ENCODE measurements around the gene ZNF841.
"Not testable (repeated sequence)": the region's sequence is repeated elsewhere in the genome, so short reads cannot be mapped to it uniquely, and the experiment has no call there.

Gene ZNF841

DNA sequence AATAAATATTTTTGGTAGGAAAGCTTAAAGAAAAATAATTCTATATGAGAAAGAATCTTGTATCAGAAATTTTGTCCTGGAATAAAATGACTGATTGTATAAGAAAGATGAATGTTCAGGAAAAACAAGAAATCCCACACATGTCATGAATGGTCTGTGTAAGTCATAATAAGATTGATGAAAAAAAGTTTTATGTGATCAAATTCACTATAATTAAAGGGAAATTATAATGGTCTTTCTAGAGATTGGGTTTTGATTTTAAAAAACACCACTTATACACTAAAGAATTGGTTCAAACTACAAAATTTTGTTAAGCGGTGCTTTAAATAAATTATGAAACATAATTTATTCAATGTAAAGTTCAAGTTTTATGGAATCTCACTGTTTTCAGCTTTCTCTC, 7.2 kb upstream of the ZNF841 start:
- H3K27me3 ChIP-seq (ENCODE audit: insufficient read depth, low read length) = no peaks in the 10 kb centered on the region
- no peaks in the 10 kb centered on the region for H3K4me1 ChIP-seq (ENCODE audit: insufficient read depth, low read length)
- H3K9me3 ChIP-seq (ENCODE audit: low read length) = peaks cover 7% of the 10 kb centered on the region
- H3K4me3 ChIP-seq (ENCODE audit: low read length) = no peak overlapping the region
- H3K36me3 ChIP-seq (ENCODE audit: insufficient read depth, low read length) = no peaks in the 10 kb centered on the region
- no peak overlapping the region for H2AFZ ChIP-seq (ENCODE audit: low read depth, low read length)

- peaks cover 5% of the 10 kb centered on the region for H3K9me3 ChIP-seq (ENCODE audit: low read length)
- no peaks in the 10 kb centered on the region for H3K27me3 ChIP-seq (ENCODE audit: insufficient read depth, low read length)
- no peak overlapping the region for H3K4me3 ChIP-seq (ENCODE audit: low read length)
- H2AFZ ChIP-seq (ENCODE audit: low read depth, low read length) = no peak overlapping the region
- no peaks in the 10 kb centered on the region for H3K4me1 ChIP-seq (ENCODE audit: insufficient read depth, low read length)
- H3K36me3 ChIP-seq (ENCODE audit: insufficient read depth, low read length) = no peaks in the 10 kb centered on the region
These were observed 6.4 kb upstream of the ZNF841 start for GRCh38 chr19:52101866-52102562.

GRCh38 chr19:52099497-52100138, 4.1 kb upstream of the ZNF841 start:
- H2AFZ ChIP-seq (ENCODE audit: low read depth, low read length) = no peak overlapping the region
- H3K4me3 ChIP-seq (ENCODE audit: low read length) = no peak overlapping the region
- H3K9me3 ChIP-seq (ENCODE audit: low read length) = peaks cover 7% of the 10 kb centered on the region
- no peaks in the 10 kb centered on the region for H3K4me1 ChIP-seq (ENCODE audit: insufficient read depth, low read length)
- H3K36me3 ChIP-seq (ENCODE audit: insufficient read depth, low read length) = no peaks in the 10 kb centered on the region
- no peaks in the 10 kb centered on the region for H3K27me3 ChIP-seq (ENCODE audit: insufficient read depth, low read length)

DNA sequence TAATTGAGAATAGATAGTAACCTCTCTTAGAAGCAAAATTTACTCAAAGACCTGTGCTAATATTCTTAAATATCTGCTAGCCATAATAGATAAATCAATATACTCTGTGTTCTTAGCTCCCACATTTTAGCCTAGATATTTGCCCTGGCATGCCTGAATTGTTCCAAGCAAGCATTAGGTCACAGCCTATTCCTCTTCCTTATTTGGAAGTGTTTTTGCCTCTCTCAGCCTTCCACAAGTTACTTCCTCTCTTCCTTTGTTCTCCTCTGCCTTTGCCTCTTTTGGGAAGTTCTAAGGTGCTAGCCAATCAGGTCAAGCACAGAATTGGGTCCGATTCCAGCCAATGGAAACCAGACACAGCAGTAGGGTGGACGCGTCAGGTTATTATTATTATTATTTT, 851 bp upstream of the ZNF841 start:
- not testable (repeated sequence) for H3K27me3 ChIP-seq (ENCODE audit: insufficient read depth, low read length)
- Histone ChIP-seq H3K9me3 (ENCODE audit: low read length) (peaks cover 18% of the 10 kb centered on the region), H3K4me1 (ENCODE audit: insufficient read depth, low read length) (peaks cover 11% of the 10 kb centered on the region), H3K36me3 (ENCODE audit: insufficient read depth, low read length) (peaks cover 18% of the 10 kb centered on the region), H2AFZ (ENCODE audit: low read depth, low read length) (peak overlapping the region; percentile 97), H3K4me3 (ENCODE audit: low read length) (peak overlapping the region; percentile 98)

DNA sequence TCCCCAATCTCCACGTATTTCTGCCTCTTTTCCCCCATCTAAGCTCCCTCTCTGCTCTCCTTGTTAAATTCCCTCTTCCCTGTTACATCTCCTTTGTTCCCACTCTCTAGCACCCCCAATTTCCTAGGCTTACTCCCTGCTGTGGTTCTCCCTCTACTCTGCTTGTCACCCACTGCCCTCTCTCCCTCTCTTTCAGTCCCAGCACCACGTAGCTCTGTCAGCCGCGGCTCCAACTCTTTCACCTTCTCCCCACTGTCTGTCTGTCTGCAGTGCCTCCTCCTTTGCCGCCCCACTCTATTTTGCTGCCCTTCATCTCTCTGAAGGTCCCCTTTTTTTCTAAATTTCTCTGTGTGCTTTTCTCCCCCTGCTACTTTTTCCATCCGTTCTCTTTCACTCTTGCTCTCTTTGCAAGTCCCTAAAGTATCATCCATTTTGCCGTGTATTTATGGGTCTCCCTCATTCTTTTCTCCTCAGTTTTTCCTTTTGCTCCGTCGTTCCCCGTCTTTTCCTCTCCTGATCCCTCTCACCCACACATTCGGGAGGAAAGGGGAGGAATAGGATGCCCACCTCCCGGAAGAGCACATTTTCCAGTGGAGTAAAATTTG, 937 bp downstream of the ZNF841 start:
- Histone ChIP-seq H3K36me3 (ENCODE audit: insufficient read depth, low read length) (peaks cover 29% of the 10 kb centered on the region), H3K4me3 (ENCODE audit: low read length) (peak overlapping the region; percentile 98), H3K4me1 (ENCODE audit: insufficient read depth, low read length) (peaks cover 11% of the 10 kb centered on the region), H3K27me3 (ENCODE audit: insufficient read depth, low read length) (no peaks in the 10 kb centered on the region), H3K9me3 (ENCODE audit: low read length) (peaks cover 28% of the 10 kb centered on the region), H2AFZ (ENCODE audit: low read depth, low read length) (peak overlapping the region; percentile 97)

DNA sequence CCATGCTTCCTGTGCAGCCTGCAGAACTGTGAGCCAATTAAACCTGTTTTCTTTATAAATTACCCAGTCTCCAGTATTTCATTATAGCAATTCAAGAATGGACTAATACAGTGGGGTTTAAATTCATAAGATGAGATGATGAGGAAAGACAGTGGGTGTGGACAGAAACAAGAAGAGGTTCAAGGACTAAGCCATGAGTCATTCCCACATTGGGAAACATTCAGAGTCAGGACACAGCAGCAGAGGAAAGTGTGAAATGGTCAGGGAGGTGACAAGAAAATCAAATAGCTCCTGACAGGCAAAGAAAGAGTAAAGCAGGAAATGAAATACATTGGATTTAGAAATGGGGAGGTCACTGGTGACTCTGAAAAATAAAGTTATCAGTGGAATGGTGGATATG, 9.1 kb downstream of the ZNF841 start:
- H3K4me1 ChIP-seq (ENCODE audit: insufficient read depth, low read length) = no peaks in the 10 kb centered on the region
- no peak overlapping the region for H3K4me3 ChIP-seq (ENCODE audit: low read length)
- peaks cover 66% of the 10 kb centered on the region for H3K9me3 ChIP-seq (ENCODE audit: low read length)
- no peak overlapping the region for H2AFZ ChIP-seq (ENCODE audit: low read depth, low read length)
- no peaks in the 10 kb centered on the region for H3K27me3 ChIP-seq (ENCODE audit: insufficient read depth, low read length)
- peaks cover 80% of the 10 kb centered on the region for H3K36me3 ChIP-seq (ENCODE audit: insufficient read depth, low read length)

DNA sequence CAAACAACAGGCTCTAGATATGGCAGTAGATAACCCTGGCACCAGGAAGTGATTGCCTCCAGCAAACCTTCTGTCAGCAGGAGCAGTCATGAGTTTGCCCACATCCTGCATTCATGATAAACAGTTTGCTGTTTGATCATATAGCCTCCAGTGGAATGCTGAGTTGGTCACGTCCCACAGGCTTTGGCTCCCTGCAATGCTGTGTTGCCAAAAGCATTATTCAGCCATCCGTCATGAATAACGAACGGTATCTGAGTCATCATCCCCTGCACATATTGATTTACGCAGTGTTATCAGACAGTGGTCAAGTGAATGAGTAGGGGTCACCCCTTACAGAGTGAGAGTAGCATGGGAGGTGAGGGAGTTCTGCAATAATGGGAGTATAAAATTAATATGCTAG, 25.1 kb downstream of the ZNF841 start:
- Histone ChIP-seq H3K36me3 (ENCODE audit: insufficient read depth, low read length) (peaks cover 77% of the 10 kb centered on the region), H2AFZ (ENCODE audit: low read depth, low read length) (no peak overlapping the region), H3K9me3 (ENCODE audit: low read length) (peaks cover 76% of the 10 kb centered on the region), H3K27me3 (ENCODE audit: insufficient read depth, low read length) (no peaks in the 10 kb centered on the region), H3K4me3 (ENCODE audit: low read length) (no peak overlapping the region), H3K4me1 (ENCODE audit: insufficient read depth, low read length) (no peaks in the 10 kb centered on the region)

DNA sequence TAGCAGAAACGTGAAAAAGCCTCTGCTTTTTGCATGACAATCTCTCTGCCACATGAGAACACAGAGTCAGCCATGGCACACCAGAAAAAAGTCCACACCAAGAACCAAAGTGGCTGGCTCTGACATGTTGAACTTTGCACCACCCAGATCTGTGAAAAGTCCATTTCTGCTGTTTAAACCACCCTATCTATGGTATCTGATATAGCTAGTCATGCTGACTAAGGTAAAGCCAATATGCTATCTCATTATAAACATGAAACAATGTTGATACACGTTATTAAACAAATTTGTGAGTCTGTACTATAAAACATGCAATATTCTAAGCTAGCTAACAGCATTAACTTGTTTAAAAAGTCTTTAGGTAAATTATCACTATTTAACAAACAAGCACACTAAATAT, 25.9 kb downstream of the ZNF841 start:
- no peaks in the 10 kb centered on the region for H3K27me3 ChIP-seq (ENCODE audit: insufficient read depth, low read length)
- no peak overlapping the region for H2AFZ ChIP-seq (ENCODE audit: low read depth, low read length)
- peaks cover 76% of the 10 kb centered on the region for H3K9me3 ChIP-seq (ENCODE audit: low read length)
- no peak overlapping the region for H3K4me3 ChIP-seq (ENCODE audit: low read length)
- H3K36me3 ChIP-seq (ENCODE audit: insufficient read depth, low read length) = peaks cover 77% of the 10 kb centered on the region
- no peaks in the 10 kb centered on the region for H3K4me1 ChIP-seq (ENCODE audit: insufficient read depth, low read length)

DNA sequence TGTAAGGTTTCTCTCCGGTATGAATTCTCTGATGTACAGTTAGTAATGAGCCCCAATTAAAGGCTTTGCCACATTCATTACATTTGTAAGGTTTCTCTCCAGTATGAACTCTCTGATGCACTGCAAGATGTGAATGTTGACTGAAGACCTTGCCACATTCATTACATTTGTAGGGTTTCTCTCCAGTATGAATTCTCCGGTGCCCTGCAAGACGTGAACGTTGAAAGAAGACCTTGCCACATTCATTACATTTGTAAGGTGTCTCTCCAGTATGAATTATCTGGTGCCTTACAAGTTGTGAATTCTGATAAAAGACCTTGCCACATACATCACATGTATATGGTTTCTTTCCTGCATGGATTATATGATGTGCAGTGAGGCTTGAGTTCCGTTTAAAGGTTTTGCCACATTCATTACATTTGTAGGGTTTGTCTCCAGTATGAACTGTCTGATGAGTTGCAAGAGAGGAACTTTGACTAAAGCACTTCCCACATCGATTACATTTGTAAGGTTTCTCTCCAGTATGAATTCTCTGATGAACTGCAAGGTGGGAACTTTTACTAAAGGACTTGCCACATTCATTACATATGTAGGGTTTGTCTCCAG, 29.2 kb downstream of the ZNF841 start:
- Histone ChIP-seq H2AFZ (ENCODE audit: low read depth, low read length) (no peak overlapping the region), H3K4me1 (ENCODE audit: insufficient read depth, low read length) (no peaks in the 10 kb centered on the region), H3K36me3 (ENCODE audit: insufficient read depth, low read length) (peaks cover 68% of the 10 kb centered on the region), H3K27me3 (ENCODE audit: insufficient read depth, low read length) (no peaks in the 10 kb centered on the region), H3K4me3 (ENCODE audit: low read length) (no peak overlapping the region), H3K9me3 (ENCODE audit: low read length) (peaks cover 78% of the 10 kb centered on the region)

- H2AFZ ChIP-seq (ENCODE audit: low read depth, low read length) = no peak overlapping the region
- H3K27me3 ChIP-seq (ENCODE audit: insufficient read depth, low read length) = no peaks in the 10 kb centered on the region
- H3K4me1 ChIP-seq (ENCODE audit: insufficient read depth, low read length) = no peaks in the 10 kb centered on the region
- peaks cover 59% of the 10 kb centered on the region for H3K36me3 ChIP-seq (ENCODE audit: insufficient read depth, low read length)
- H3K9me3 ChIP-seq (ENCODE audit: low read length) = peaks cover 71% of the 10 kb centered on the region
- H3K4me3 ChIP-seq (ENCODE audit: low read length) = no peak overlapping the region
These were observed 30.2 kb downstream of the ZNF841 start for GRCh38 chr19:52065399-52065798.

GRCh38 chr19:52056480-52056879, 39.1 kb downstream of the ZNF841 start:
- H3K9me3 ChIP-seq (ENCODE audit: low read length) = peaks cover 16% of the 10 kb centered on the region
- not testable (repeated sequence) for H2AFZ ChIP-seq (ENCODE audit: low read depth, low read length); H3K4me3 ChIP-seq (ENCODE audit: low read length); H3K36me3 ChIP-seq (ENCODE audit: insufficient read depth, low read length); H3K27me3 ChIP-seq (ENCODE audit: insufficient read depth, low read length); H3K4me1 ChIP-seq (ENCODE audit: insufficient read depth, low read length)

- H3K36me3 ChIP-seq (ENCODE audit: insufficient read depth, low read length); H3K4me3 ChIP-seq (ENCODE audit: low read length); H3K4me1 ChIP-seq (ENCODE audit: insufficient read depth, low read length); H3K27me3 ChIP-seq (ENCODE audit: insufficient read depth, low read length); H2AFZ ChIP-seq (ENCODE audit: low read depth, low read length): not testable (repeated sequence)
- H3K9me3 ChIP-seq (ENCODE audit: low read length) = peaks cover 13% of the 10 kb centered on the region
These were observed 43.8 kb downstream of the ZNF841 start for GRCh38 chr19:52051736-52052135.

Data from neuron (in vitro differentiated cells).